ENCODE results near the gene FHL1. TPM values are rescaled to one million over a fixed set of nuclear protein-coding genes. Genes with fewer than 3 reads are reported as not detected.

The FHL1 gene
- total and polyA plus RNA-seq, 2 donors (not counting 3 experiments of a cell fraction or from before 2014, with no cell fraction given), result 50.6 to 59.4 TPM

DNA sequence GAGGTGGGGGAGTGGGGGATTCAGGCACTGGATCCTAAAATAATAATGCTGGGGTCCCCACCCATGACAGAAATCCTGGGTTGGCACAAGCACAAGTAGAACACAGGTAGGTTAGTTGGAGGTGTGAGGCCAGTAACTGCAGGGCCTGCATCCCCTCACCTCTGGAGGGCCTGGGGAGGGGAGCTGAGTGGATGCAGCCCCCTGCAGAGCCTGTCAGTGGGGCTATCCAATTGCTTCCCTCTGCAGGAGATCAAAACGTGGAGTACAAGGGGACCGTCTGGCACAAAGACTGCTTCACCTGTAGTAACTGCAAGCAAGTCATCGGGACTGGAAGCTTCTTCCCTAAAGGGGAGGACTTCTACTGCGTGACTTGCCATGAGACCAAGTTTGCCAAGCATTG, 60.2 kb downstream of the FHL1 start:
- BruUV-seq (replicated peaks), result no TSS peak
- dilution Hi-C loops (cut with MboI; ENCODE audit: extremely low pct_ligation_motif_present, low sequenced_read_pairs), result no loop called here

More for the DNA sequence above, 60.2 kb downstream of the FHL1 start:
- ChIA-PET POLR2A (no interaction called here), CTCF (interaction anchor here (3.4 to 4.3 kb wide), 2 partner anchors 39 to 179 kb away, joined by 98 to 134 read pairs; no protein-coding TSS in a partner anchor)
- Histone ChIP-seq H2AFZ (ENCODE audit: low read depth, low read length) (no peak overlapping the region), H3K36me3 (ENCODE audit: control insufficient read depth in 2 of 2, extremely low read depth in 1 of 2, insufficient read depth in 2 of 2, low read length in 2 of 2) (no peaks in the 10 kb centered on the region), H3K9ac (replicated peaks; ENCODE audit: extremely low read depth, insufficient read depth, low read length) (no peak overlapping the region), H3K4me2 (ENCODE audit: insufficient read depth, low read length) (no peak overlapping the region), H3K9me1 (replicated peaks; ENCODE audit: control insufficient read depth, extremely low read depth, insufficient read depth, low read length) (no peaks in the 10 kb centered on the region), H3K27ac (ENCODE audit: insufficient read depth, low read depth, low read length) (no peak overlapping the region), H4K20me1 (replicated peaks; ENCODE audit: control insufficient read depth, extremely low read depth, insufficient read depth, low read length) (no peaks in the 10 kb centered on the region), H3K9me3 (replicated peaks; ENCODE audit: control insufficient read depth, insufficient read depth, low read length) (no peaks in the 10 kb centered on the region), H3K4me1 (ENCODE audit: control insufficient read depth, extremely low read depth, insufficient read depth, low read length) (peaks cover 11% of the 10 kb centered on the region), H3K27me3 (ENCODE audit: control insufficient read depth in 2 of 2, insufficient read depth in 2 of 2, low read length in 2 of 2) (no peaks in the 10 kb centered on the region), H3K79me2 (ENCODE audit: control insufficient read depth, insufficient read depth, low read length) (no peaks in the 10 kb centered on the region), H3K4me3 (replicated peaks in 1 of 3; ENCODE audit: insufficient read depth in 1 of 3, low read depth in 1 of 3, low read length in 3 of 3) (no peak overlapping the region)
- no peak for DNase-seq (ENCODE audit: low read depth, low spot score)
- intact Hi-C loops (cut with micrococcal nuclease), result no loop called here
- no peak for FAIRE-seq
- TF ChIP-seq FOS (IDR thresholded peaks at IDR 0.05; ENCODE audit: borderline replicate concordance, insufficient read depth, low read length) (no peak), MYC (IDR thresholded peaks at IDR 0.05; ENCODE audit: low read depth, low read length) (no peak), POLR2AphosphoS5 (IDR thresholded peaks at IDR 0.05; ENCODE audit: insufficient read depth, low read depth, low read length) (no peak), EZH2 (IDR thresholded peaks at IDR 0.05; ENCODE audit: borderline replicate concordance, low read depth, low read length, severe bottlenecking) (no peak), GATA2 (IDR thresholded peaks at IDR 0.05; ENCODE audit: insufficient read depth, insufficient read length, low read depth, low read length) (no peak)
- TF ChIP-seq, protein P1, sequence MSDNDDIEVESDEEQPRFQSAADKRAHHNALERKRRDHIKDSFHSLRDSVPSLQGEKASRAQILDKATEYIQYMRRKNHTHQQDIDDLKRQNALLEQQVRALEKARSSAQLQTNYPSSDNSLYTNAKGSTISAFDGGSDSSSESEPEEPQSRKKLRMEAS (IDR thresholded peaks at IDR 0.05; ENCODE audit: insufficient read depth, insufficient read length), result no peak
- TF ChIP-seq, protein P2, sequence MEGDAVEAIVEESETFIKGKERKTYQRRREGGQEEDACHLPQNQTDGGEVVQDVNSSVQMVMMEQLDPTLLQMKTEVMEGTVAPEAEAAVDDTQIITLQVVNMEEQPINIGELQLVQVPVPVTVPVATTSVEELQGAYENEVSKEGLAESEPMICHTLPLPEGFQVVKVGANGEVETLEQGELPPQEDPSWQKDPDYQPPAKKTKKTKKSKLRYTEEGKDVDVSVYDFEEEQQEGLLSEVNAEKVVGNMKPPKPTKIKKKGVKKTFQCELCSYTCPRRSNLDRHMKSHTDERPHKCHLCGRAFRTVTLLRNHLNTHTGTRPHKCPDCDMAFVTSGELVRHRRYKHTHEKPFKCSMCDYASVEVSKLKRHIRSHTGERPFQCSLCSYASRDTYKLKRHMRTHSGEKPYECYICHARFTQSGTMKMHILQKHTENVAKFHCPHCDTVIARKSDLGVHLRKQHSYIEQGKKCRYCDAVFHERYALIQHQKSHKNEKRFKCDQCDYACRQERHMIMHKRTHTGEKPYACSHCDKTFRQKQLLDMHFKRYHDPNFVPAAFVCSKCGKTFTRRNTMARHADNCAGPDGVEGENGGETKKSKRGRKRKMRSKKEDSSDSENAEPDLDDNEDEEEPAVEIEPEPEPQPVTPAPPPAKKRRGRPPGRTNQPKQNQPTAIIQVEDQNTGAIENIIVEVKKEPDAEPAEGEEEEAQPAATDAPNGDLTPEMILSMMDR (IDR thresholded peaks at IDR 0.05; ENCODE audit: extremely low read depth in 1 of 2, insufficient read depth in 1 of 2, low read depth in 1 of 2, low read length in 2 of 2), result no peak
